CD4-positive, alpha-beta T cell treated with Interleukin-17A for 4 hours (primary cell): ENCODE measurements around the gene FOXN1.
"Not testable (repeated sequence)": the region's sequence is repeated elsewhere in the genome, so short reads cannot be mapped to it uniquely, and the experiment has no call there.

Source experiments
- DNase-seq: peaks from one replicate; pipeline ENCODE4 v3.0.0-alpha.2; 2020; ENCODE audit warnings: mixed read lengths

FOXN1 gene

GRCh38 chr17:28549236-28550132, 43.3 kb downstream of the FOXN1 start:
- DNase-seq = peak; percentile 63

GRCh38 chr17:28550858-28551257, 44.7 kb downstream of the FOXN1 start:
- no peak for DNase-seq

GRCh38 chr17:28551421-28552175, 45.5 kb downstream of the FOXN1 start:
- no peak for DNase-seq

GRCh38 chr17:28552176-28552999, 46.2 kb downstream of the FOXN1 start, which contains the start of gene UNC119:
TSS of gene UNC119 (minus strand) at chr17:28552624. CDS start at chr17:28552557, 67 bp downstream.
- peak; percentile 89 for DNase-seq

GRCh38 chr17:28553000-28553505, 46.9 kb downstream of the FOXN1 start:
- no peak for DNase-seq

GRCh38 chr17:28554565-28554964, 48.4 kb downstream of the FOXN1 start:
- DNase-seq = no peak

- no peak for DNase-seq
Observed at GRCh38 chr17:28555022-28555421, 48.9 kb downstream of the FOXN1 start.

GRCh38 chr17:28563475-28563874, 57.3 kb downstream of the FOXN1 start:
- DNase-seq = no peak

GRCh38 chr17:28567604-28568003, 61.5 kb downstream of the FOXN1 start:
- no peak for DNase-seq

- no peak for DNase-seq
Observed at GRCh38 chr17:28569446-28569845, 63.3 kb downstream of the FOXN1 start.

GRCh38 chr17:28570716-28571360, 64.7 kb downstream of the FOXN1 start:
- DNase-seq = peak; percentile 64

GRCh38 chr17:28571361-28572122, 65.4 kb downstream of the FOXN1 start, which contains the start of gene PIGS:
TSS of gene PIGS (minus strand) at chr17:28571524. CDS start at chr17:28571496, 28 bp downstream.
- DNase-seq = peak; percentile 93

GRCh38 chr17:28572259-28573039, 66.3 kb downstream of the FOXN1 start:
- no peak for DNase-seq

- no peak for DNase-seq
Observed at GRCh38 chr17:28573040-28573380, 66.9 kb downstream of the FOXN1 start.

GRCh38 chr17:28573521-28573920, 67.4 kb downstream of the FOXN1 start:
- no peak for DNase-seq

- no peak for DNase-seq
Observed at GRCh38 chr17:28573966-28574480, 67.9 kb downstream of the FOXN1 start.

GRCh38 chr17:28574526-28574925, 68.4 kb downstream of the FOXN1 start:
- no peak for DNase-seq

GRCh38 chr17:28575126-28575795, 69.1 kb downstream of the FOXN1 start:
- no peak for DNase-seq

- DNase-seq = not testable (repeated sequence)
Observed at GRCh38 chr17:28576016-28576415, 69.9 kb downstream of the FOXN1 start.
